ENCODE data around the gene CT45A5. TPM values are rescaled to one million over a fixed set of nuclear protein-coding genes. Genes with fewer than 3 reads are reported as not detected.
"Not testable (repeated sequence)": the region's sequence is repeated elsewhere in the genome, so short reads cannot be mapped to it uniquely, and the experiment has no call there.

The CT45A5 gene, protein sequence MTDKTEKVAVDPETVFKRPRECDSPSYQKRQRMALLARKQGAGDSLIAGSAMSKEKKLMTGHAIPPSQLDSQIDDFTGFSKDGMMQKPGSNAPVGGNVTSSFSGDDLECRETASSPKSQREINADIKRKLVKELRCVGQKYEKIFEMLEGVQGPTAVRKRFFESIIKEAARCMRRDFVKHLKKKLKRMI
- not detected for polyA plus RNA-seq (ENCODE audit: insufficient read length in 3 of 3)
- long read RNA-seq, donor 1 = 0 reads
- long read RNA-seq, donor 2 = 0 reads
- long read RNA-seq, donor 3 = 0 reads
- long read RNA-seq, donor 4 = 0 reads
- long read RNA-seq, donor 5 = 0 reads
- long read RNA-seq, donor 6 = 0 reads
- long read RNA-seq, donor 7 = 0 reads
- long read RNA-seq, donor 8 = 0 reads
- long read RNA-seq, donor 9 = 0 reads
- long read RNA-seq, donor 10 = 0 reads
- long read RNA-seq, donor 11 = 0 reads
- long read RNA-seq, donor 12 = 0 reads
- long read RNA-seq, donor 13 = 0 reads
- long read RNA-seq, donor 14 = 0 reads
- long read RNA-seq, donor 15 = 0 reads
- long read RNA-seq, donor 16 = 0 reads

DNA sequence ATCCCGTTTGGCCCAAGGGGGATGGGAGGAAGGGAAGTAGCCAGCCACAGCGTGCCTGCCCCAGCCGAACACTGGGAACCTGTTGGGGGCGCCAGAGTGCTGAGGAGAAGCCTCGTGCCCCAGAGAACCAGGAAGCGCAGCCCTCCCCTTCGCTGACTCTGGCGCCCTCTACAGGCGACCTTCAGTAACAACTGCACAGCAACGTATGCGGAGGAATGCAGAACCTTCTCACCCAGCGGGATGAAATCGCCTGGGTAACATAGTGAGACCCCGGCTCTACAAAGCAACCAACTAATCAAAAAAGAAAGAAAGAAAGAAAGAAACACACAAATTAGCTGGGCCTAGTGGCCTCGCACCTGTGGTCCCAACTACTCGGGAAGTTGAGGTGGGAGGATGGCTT lies at the start of gene CT45A5:
Gene CT45A5 (minus strand): TSS at position 101 of the 400 bp plus-strand sequence. CDS start 3,774 bp downstream, outside the sequence.
- not testable (repeated sequence) for DNase-seq (ENCODE audit: extremely low read depth in 1 of 11, low read depth in 9 of 11, low spot score in 4 of 11)

DNA sequence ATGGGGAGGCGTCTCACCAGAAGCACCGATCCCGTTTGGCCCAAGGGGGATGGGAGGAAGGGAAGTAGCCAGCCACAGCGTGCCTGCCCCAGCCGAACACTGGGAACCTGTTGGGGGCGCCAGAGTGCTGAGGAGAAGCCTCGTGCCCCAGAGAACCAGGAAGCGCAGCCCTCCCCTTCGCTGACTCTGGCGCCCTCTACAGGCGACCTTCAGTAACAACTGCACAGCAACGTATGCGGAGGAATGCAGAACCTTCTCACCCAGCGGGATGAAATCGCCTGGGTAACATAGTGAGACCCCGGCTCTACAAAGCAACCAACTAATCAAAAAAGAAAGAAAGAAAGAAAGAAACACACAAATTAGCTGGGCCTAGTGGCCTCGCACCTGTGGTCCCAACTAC lies 34.6 kb upstream of the CT45A5 start, which contains the start of gene CT45A2:
Gene CT45A2 (minus strand): TSS at position 101 of the 400 bp plus-strand sequence. CDS start 3,747 bp downstream, outside the sequence.
- DNase-seq (ENCODE audit: extremely low read depth in 1 of 11, low read depth in 9 of 11, low spot score in 4 of 11) = not testable (repeated sequence)

DNA sequence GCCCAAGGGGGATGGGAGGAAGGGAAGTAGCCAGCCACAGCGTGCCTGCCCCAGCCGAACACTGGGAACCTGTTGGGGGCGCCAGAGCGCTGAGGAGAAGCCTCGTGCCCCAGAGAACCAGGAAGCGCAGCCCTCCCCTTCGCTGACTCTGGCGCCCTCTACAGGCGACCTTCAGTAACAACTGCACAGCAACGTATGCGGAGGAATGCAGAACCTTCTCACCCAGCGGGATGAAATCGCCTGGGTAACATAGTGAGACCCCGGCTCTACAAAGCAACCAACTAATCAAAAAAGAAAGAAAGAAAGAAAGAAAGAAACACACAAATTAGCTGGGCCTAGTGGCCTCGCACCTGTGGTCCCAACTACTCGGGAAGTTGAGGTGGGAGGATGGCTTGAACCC lies 17.4 kb upstream of the CT45A5 start, which contains the start of gene CT45A6:
Gene CT45A6 (minus strand): TSS at position 101 of the 400 bp plus-strand sequence. CDS start 3,794 bp downstream, outside the sequence.
- DNase-seq (ENCODE audit: extremely low read depth in 1 of 11, low read depth in 9 of 11, low spot score in 4 of 11) = not testable (repeated sequence)

DNA sequence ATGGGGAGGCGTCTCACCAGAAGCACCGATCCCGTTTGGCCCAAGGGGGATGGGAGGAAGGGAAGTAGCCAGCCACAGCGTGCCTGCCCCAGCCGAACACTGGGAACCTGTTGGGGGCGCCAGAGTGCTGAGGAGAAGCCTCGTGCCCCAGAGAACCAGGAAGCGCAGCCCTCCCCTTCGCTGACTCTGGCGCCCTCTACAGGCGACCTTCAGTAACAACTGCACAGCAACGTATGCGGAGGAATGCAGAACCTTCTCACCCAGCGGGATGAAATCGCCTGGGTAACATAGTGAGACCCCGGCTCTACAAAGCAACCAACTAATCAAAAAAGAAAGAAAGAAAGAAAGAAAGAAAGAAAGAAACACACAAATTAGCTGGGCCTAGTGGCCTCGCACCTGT lies 17.2 kb downstream of the CT45A5 start, which contains the start of gene CT45A3:
Gene CT45A3 (minus strand): TSS at position 101 of the 400 bp plus-strand sequence. CDS start 3,747 bp downstream, outside the sequence.
- not testable (repeated sequence) for DNase-seq (ENCODE audit: extremely low read depth in 1 of 11, low read depth in 9 of 11, low spot score in 4 of 11)

DNA sequence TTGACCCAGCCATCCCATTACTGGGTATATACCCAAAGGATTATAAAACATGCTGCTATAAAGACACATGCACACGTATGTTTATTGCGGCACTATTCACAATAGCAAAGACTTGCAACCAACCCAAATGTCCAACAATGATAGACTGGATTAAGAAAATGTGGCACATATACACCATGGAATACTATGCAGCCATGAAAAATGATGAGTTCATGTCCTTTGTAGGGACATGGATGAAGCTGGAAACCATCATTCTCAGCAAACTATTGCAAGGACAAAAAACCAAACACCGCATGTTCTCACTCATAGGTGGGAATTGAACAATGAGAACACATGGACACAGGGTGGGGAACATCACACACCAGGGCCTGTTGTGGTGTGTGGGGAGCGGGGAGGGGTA lies 40.6 kb downstream of the CT45A5 start:
- not testable (repeated sequence) for DNase-seq (ENCODE audit: extremely low read depth in 1 of 11, low read depth in 9 of 11, low spot score in 4 of 11)

DNA sequence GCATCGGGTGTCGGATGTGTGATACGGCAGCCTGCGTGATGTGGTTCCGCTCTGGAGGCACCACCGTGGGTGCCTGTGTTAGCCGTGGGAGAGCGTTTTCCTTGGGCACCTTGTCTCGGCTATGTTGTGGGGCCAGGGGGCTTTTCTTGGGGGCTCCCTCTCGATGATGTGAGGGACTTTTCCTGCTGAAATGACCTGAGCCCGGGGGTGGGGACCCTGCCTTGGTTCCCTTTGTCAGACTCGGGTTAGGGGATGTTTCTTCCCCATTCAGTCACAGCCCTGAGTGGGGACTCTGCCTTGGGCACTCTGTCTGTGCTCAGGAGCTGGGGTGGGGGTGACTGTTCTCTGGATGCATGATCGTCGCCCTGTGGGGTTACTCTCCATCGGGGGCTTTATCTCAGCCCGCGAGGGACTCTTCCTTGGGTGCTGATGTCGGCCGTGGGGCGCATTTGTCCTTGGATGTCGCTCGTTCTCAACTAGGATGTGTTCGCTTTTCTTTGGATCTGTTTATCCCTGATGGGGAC lies 44.0 kb downstream of the CT45A5 start:
- DNase-seq (ENCODE audit: extremely low read depth in 1 of 11, low read depth in 9 of 11, low spot score in 4 of 11) = no peak

DNA sequence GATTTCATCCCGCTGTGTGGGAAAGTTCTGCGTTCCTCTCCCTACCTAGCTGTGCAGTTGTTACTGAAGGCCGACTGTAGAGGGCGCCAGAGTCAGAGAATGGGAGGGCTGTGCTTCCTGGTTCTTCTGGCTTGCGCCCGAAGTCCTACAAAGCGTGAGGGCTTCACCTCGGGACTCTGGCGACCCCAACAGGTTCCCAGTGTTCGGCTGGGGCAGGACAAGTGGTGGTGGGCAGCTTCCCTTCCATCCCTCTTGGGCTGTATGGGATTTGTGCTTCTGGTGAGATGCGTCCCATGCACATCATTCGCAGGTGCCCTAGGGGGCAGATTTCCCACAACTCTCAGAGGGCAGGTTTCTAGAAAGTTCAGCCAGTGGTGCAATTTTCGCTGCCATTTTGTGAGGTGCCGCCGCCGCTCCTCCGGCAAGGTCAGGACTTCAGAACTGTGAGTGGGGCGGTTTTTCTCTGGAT lies 44.6 kb downstream of the CT45A5 start:
- DNase-seq (ENCODE audit: extremely low read depth in 1 of 11, low read depth in 9 of 11, low spot score in 4 of 11) = peak in 2 of 11 donors; percentile 6 to 14

DNA sequence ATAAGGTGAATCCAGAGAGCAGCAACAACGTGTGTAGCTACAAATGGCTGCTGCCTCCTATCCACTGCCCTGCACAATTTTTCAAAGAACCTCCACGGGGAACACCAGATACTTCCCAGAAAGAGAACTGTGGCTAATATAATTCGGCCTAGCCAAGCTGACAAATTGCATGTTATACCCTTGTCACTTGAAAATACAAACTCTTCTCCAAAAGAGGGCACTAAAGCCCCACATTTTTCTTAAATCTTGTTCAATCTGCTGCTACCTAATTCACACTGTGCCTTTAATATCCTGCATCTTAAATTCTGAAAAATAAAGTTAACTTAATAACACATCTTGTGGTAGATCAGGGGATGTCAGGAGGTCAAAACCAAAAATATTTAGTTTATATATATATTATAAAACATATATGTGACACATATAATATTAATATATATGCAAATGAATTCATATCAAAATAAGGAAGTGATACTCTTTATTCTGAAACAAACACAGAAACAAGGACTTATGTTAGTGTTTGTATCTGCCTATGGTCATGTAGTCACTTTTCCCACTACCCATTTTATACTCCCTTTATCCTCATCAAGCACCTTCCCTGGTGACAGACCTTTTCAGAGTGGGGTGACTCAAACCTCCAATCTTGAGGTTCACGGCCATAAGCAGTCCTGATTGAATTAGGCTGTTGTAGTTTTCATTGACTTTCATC lies 47.8 kb downstream of the CT45A5 start:
- no peak for DNase-seq (ENCODE audit: extremely low read depth in 1 of 11, low read depth in 9 of 11, low spot score in 4 of 11)

DNA sequence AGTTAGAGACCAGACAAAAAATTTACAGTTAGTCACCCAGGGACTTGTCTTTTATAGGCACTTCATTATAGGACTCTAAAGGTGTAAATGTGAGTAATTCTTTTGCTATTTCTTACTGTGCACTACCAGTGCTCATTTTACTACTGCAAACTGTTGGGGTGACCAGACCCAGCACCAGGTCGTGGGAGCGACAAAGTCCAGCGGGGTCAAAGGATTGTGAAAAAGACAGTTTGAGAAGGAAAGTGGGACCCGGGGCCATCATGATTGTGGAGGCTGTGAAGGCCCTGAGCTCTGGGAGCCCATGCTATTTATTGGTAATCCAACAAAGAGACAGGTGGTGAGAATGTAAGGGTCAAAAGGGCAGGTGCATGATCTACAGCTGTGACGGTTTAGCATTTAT lies 50.6 kb downstream of the CT45A5 start:
- not testable (repeated sequence) for DNase-seq (ENCODE audit: extremely low read depth in 1 of 11, low read depth in 9 of 11, low spot score in 4 of 11)

Other genes starting within 250 kb of the CT45A5 start
- gene CT45A1, start 71.9 kb downstream of the CT45A5 start, polyA plus RNA-seq (ENCODE audit: insufficient read length in 3 of 3) = not detected
- gene CT45A3, start 17.3 kb downstream of the CT45A5 start, polyA plus RNA-seq (ENCODE audit: insufficient read length in 3 of 3) = not detected
- not detected for gene CT45A6, start 17.3 kb upstream of the CT45A5 start, polyA plus RNA-seq (ENCODE audit: insufficient read length in 3 of 3)
- gene CT45A2, start 34.5 kb upstream of the CT45A5 start, polyA plus RNA-seq (ENCODE audit: insufficient read length in 3 of 3) = not detected
- gene CT45A7, start 51.8 kb upstream of the CT45A5 start, polyA plus RNA-seq (ENCODE audit: insufficient read length in 3 of 3) = not detected
- gene CT45A8, start 69.0 kb upstream of the CT45A5 start, polyA plus RNA-seq (ENCODE audit: insufficient read length in 3 of 3) = not detected
- gene CT45A9, start 86.3 kb upstream of the CT45A5 start, polyA plus RNA-seq (ENCODE audit: insufficient read length in 3 of 3) = not detected
- gene CT45A10, start 107.9 kb upstream of the CT45A5 start, polyA plus RNA-seq (ENCODE audit: insufficient read length in 3 of 3) = not detected
- not detected for gene SAGE1, start 108.2 kb upstream of the CT45A5 start, polyA plus RNA-seq (ENCODE audit: insufficient read length in 3 of 3)
- 10 to 100 TPM; 25.9 to 30.7 (median 28.0) TPM for gene MMGT1, start 188.5 kb upstream of the CT45A5 start, polyA plus RNA-seq (ENCODE audit: insufficient read length in 3 of 3)
- gene SLC9A6, start 199.9 kb upstream of the CT45A5 start, polyA plus RNA-seq (ENCODE audit: insufficient read length in 3 of 3) = 10 to 100 TPM; 14.9 to 17.5 (median 15.7) TPM